Stimulated activated CD4-positive, alpha-beta T cell treated with anti-CD3 and anti-CD28 coated beads, Interleukin-1b, Interleukin-23, amount 100 ng/mL, for 48 hours (primary cell): ENCODE results near the gene MOB3B.
A peak's percentile ranks its signal among the peaks of the same experiment; 100 is the strongest.

ENCODE experiments used
- DNase-seq: peaks from one replicate; pipeline ENCODE4 v3.0.0-alpha.2; 2020

MOB3B gene

DNA sequence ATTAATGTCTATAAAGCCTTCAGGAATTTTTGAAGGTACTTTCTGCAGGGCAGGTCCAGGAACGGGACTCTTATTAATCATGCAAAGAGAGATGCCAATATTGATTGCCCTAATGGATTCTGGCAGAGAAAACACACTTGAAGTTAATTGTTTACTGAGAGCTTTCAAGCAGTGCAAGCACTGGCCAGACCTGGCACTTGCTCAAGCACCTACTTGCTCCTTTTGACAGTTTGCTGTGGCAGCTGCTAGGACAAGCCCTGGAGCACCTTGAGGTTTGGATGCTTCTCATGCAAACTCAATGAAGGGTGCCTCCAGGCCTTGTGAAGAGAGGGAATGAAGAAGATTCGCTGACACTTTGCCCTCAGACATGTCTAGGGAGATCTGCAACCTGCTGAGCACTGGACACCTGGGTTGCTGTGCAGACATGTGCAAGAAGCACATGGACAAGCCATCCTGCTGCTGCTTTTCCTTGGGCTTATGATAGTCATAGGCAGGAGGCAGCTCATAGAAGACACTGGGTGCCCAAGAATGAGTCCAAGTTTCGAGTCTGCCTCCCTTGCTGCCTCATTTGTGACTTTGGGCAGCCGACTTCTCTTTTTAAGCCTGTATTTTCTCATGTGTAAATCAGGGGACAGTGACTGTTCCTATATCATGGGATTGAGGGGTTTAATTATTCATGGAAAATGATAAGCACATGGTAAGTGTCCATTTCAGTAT is 143.8 kb downstream of the MOB3B start:
- no peak for DNase-seq

DNA sequence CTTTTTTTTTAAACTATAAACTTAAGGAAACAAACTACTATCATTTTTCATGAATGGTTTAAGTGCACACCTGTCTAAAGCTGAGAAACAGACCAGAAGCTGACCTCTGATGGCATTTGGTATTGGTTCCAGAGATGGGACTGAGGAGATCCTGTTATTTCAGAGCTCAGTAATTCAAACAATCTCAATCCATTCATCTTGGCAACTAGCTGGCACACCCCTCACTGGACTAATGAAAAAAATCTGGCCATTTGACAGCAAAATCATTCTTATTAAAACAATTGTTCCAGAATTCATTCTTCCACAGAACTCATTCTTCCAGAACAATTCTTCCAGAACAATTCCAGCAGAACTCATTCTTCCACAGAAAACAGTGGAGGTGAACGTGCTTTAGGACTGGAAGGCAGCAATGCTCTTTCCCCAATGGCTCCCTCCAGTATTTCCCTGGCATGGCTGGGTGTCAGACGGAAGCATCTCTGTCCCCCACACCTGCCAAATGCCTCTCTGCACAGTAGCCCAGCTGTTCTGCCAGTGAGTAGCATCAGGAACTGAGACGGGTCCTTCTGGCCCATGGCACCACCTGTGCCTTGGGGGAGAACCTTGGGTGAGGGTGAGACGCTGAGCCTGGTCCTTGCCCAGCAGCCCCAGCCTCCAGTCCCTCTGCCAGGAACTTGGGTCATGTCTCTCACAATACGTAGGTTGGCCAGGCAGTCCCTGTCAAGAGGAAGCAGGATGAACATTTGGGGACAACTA is 145.2 kb downstream of the MOB3B start:
- DNase-seq: no peak

DNA sequence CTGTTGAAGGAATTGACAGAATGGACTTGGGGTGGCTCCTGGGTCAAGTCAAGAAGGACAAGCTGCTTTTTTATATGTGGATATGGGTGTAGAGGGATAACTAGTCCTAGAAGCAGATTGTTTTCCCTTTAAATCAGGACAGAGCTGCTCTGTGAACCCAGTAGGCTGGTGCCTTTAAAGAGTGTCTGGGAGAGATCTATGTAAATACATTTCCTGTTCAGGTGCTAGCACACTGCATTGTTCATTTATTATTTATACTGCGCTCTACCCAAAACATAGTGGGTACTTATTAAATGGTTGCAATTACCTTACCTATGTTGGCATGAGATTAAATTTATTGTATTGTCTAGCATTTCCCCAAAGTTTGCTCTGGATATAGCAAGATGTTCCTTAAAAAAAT is 146.1 kb downstream of the MOB3B start:
- no peak for DNase-seq

DNA sequence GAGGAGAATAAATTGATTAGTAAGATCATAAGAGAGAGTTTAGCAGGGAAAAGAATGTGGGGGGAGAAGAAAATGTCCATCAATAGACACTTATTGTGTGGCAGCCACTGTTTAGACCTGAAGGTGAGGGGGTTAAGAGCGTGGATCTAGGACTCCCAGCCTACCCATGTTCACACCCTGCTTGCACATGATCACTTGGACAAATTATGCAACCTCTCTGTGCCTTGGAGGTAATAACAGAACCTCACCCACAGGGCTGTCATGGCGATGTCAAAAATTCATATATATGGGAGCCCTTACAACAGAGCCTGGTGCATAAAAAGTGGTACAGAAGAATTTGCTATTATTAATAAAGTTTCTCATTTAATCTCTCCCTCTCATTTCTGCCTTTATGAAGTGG is 146.6 kb downstream of the MOB3B start:
- DNase-seq: no peak

DNA sequence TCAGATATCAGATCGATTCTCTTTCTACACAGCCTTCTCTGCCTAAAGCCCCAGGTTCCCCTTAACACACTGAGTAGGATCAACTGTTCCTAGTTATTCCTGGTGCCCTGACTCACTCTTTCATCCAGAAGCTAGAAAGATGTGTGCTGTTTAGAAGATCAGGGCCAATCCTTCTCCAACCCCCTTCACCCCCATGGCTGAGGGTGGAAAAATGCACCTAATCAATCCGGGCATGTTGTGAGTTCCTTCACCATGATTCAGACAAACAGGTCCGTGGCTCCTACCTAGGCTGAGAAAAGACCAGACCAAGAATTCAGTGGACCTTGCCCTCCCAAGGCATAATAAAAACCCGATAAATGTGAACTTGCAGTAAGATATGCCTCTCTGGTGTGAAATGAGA is 147.3 kb downstream of the MOB3B start:
- DNase-seq: no peak

DNA sequence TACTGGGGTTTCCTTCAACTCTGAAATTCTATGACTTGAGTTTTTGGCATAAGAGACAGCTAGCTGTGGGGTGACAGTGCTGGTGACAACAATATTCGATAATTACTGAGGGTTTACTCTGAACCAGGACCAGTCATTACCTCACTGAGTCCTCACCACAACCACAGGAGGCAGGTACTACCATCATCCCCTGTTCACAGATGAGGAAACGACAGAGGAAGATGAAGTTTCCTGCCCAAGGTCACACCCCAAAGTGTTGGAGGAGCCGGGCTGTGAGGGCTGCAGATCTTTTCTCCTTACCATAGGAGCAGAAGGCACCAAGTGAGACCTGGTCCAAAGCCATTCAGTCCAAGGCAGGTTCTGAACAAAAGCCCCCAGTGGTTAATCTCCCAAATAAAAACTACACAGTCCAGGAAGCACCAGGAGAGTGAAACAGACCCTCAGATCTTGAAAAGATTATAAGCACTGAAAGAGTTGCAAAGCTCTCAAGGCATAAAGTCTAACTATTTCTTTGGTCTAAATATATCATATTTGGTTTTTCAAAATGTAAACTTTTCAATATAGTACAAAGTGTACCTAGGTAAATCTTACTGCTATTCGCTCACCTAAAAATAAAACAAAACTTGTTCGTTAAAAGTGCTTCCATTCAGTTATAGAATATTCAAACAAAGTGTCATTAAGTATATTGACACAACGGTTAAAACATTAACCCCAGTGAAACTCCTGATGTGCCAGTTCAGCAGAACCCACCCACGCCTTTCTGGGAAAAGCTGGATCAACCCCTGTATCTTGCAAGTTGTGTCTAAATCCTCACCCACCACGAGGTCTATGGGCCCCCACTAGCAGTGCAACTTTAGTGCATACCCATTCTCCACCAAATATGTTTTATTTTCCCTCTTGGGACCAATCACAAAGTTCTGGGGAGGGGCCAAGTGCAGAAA is 150.0 kb downstream of the MOB3B start:
- DNase-seq: peak; percentile 33

DNA sequence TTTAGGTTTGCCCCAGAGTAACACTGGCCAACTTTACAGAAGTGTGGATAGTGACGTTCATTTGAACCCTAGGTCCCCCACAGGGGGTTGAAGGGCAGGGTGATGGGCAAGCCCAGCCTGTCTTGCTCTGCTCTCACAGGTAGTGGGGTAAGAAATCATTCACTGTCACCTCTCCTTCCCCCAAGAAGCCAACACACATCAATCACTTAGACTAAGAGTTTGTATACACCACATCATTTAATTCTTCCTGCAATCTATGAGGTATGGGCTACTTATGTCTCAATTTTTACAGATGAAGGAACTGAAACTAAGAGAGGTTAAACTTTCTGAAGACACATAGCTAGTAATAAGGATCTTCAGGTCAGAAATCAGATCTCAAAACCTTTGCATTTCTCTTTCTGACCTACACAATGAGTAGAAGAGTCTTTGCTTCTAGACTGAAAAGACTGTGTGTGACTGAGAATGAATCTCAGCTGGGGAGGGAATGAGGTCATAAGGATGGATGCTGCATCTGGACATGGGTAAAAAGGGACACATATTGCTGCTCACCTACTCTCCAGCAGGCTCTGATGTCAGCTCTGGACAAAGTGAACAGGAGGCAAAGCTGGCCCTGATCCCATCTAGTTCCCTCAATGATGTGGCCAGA is 151.7 kb downstream of the MOB3B start:
- no peak for DNase-seq

DNA sequence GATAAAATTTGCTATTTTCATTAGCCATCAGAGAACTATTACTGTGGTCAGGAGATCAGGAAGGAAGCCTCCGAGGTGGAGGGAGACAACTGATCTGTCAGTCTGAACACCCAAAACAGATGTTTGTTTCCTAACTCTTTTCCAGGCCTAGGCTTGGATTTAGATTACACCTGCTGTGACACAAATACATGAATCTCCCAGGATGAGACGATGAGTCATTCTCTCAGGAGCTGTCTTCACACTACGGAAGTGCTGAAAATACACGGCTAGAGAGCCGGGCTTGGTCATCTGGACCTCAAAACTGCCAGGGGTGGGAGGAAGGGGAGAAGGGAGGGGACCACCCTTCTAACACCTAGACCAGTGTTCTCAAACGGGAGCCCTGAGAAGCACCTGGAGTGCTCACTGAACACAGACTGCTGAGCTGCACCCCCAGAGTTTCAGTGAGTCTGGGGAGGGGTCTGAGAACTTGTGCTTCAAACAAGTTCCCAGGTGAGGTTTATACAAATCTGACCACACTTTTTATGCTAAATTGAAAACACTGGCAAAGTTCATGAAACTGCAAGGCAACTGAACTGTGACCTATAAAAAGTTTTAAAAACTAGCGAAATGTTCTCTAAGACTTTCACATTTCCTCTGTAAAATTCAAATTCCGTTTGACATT is 152.3 kb downstream of the MOB3B start:
- DNase-seq: no peak

DNA sequence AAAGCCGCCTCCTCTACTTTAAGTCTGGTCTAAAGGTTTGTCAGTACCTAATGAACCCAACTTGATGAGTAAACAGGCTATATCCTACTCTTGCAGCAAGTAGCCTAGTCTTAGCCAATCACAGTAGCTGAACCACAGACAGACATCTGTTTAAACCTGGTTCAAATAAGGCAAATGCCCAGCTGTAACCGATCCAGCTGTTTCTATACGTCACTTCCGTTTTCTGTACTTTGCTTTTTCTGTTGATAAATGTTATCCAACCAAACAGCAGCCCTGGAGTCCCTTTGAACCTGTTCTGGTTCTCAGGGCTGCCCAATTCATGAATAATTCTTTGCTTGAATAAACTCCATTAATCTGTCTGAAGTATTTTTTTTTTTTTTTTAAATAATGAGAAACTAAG is 155.8 kb downstream of the MOB3B start:
- DNase-seq: no peak

DNA sequence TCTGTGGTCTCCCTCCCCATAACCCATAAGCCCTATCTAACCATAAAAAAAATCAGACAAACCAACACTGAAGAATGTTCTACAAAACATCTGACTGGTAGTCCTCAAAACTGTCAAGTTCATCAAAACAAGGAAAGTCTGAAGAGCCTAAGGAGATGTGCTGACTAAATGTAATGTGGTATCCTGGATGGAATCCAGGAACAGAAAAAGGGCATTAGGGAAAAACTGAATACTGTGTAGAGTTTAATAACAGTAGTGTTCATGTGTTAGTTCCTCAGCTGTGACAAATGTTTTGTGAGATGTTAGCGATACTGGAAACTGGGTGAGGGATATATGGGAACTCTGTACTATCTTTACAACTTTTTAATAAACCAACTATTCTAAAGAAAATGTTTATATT is 157.0 kb downstream of the MOB3B start:
- DNase-seq: no peak

DNA sequence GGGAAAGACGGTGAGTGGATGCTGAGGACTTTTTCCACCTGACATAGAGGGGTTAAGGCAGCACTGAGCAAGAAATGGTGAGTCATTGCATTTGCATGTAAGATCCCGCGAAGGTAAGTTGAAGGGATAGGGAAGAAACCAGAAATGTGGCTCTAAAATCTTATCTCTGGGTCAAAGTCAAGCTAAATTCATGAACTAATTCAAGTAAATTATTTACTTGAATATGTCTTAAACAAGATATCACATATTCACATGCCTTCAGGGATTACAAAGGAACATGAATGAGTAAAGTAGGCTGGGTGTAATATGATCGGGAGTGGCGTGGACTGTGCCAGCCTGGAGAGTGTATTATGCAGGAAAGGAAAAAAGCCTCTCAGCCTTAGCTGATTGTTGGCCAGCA is 158.2 kb downstream of the MOB3B start:
- no peak for DNase-seq

DNA sequence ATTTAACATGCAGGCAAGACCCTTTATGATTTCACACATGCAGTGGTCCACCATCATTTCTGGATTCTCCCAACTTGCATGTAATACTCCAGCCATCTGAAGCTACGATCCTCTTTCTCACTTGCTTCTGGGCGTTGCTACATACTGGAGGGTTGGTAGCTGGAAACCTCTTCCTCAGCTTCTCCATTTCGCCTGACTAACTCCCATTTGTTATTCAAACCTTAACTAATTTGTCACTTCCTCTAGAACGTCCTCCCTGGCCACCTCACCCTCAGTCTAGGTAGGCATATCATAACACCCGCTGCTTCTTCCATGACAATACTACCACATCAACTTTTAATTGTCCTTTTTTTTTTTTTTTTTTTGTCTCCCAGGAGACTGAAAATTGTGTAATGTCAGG is 160.0 kb downstream of the MOB3B start:
- DNase-seq: peak; percentile 26

DNA sequence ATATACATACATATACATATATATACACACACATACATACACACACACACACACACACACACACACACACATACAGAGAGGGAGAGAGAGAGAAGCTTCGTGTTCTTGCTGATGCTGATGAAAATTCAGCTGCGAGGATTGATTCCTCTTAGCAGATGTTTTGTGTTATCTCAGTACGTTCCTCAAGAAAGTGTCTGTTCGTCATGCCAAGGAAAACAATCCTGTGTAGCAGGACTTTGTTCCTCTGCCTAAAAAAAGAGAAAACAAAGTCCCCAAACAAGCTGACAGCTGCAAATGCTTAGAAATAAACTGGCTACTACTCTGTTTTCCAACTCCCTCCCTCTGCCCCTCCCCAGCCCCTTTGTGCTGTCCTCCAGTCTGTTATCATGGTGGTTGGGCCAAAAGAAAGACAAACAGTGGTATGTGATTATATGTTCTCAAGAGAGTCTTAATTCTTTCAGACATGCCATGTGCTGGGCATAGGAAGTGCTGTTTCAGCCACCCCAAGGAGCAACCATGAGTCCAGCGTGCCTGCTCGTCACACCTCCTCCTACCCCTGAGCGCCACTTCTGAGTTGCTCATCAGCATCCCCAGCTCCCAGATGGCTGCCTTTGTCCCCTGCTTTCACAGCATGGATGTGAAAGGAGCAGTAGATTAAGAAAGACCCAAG is 161.2 kb downstream of the MOB3B start:
- DNase-seq: no peak

DNA sequence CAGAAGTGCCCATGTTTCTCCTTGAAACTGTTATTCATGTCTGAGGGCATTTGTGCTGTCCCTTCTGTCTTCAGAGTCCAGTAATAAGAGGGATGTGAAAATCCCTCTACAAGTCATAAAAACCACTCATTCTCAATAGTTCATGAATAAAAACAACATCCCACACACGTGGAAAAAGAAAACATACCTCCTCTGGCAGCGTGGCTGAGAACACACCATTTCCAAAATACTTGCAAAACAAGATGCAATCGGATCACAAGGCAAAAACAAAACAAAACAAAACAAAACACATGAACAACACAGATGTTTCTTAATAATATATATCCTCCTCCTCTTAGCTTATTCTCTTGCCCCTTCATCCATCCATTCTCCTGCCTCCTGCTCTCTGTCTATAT is 161.7 kb downstream of the MOB3B start:
- DNase-seq: no peak

DNA sequence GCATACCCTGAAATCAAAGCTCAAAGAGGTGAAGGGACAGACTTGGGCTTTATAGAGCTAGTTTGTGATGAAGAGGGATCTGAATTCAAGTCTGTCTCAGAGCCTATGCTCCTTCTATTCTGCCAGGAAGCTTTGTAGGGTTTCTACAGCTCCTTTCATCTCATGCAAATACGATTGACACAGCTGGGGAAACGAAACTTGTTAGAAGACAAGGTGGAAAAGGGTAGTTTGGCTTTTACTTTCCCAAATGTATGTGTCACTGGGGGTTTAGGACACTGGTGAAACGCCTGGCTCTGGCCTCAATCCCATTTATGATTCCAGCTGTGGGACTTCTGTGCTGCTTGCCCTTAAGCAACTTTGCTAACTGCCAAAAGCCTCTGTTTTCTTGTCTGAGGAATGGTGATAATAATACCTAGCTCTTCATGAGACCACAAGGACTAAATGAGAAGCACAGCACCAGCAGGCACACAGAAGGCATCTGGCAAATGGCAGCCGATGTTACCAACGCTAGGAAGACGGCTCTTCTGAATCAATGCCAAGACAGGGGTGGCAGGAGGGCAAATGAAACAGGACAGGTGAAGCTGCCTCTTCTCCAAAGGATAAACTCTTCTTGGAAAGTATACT is 162.3 kb downstream of the MOB3B start:
- DNase-seq: no peak

DNA sequence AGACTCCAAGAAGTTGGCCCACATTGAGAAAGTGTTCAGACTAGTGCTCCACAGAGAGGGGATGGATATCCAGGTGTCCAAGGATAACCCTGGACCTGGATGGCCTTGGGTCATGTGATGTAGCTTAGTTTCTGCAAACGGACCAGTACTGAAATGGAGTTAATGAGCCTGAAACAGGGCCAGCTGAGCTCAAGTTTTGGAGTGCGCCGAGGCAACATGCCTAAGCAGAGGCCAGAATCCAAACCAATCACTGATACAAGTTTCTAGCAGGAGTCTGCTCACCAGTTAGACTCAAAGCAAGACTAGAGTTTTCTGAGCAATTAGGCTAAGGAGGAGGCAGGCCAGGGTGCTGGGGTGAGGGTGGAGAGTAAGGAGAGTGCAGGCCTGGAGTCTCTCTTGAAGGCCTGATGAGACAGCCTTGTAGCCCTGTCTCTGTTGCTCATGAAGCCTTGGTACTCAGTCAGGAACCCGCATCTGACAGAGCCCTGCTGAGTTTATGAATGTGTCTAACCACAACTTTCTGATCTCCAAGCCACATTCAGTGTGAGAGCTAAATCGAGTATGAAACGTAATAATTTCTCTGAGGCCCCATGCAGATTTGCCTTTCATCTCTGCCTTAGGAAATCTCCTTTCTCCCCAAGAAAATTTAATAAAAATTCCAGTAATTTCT is 163.8 kb downstream of the MOB3B start:
- peak; percentile 82 for DNase-seq

DNA sequence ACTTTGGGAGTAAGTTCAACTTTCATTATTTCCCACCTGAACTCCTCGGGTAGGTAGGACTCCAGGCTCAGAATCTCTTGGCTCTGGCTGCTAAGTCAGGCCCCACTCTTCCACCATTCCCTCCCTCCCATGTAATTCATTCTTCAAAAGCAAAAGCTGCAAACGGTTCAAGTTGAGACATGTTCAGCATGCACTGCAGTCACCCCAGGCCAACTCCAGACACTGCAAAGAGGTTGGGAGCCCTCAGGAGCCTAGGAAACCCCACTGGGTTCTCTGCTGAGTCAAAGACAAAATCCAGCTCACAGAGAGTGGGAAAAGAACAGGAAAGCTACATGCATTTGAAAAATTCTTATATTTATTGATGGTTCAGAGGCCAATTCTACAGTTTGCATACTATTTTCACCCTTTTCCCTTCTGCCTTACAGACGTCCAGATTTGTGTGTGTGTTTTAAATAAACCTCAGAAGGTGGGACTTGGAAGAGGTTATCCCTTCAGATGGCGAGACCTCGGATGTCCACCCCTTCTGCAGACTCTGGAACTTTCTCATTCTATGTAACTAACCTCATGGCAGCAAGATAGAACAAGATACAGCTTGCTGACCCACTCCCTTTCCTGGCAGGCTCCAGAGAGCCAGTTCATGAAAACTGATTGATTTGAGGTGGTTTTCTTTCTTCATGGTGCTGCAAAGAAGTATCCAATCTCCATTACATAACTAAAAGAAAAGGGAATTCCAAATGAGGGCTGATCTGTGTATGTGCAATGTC is 167.0 kb downstream of the MOB3B start:
- DNase-seq: no peak

DNA sequence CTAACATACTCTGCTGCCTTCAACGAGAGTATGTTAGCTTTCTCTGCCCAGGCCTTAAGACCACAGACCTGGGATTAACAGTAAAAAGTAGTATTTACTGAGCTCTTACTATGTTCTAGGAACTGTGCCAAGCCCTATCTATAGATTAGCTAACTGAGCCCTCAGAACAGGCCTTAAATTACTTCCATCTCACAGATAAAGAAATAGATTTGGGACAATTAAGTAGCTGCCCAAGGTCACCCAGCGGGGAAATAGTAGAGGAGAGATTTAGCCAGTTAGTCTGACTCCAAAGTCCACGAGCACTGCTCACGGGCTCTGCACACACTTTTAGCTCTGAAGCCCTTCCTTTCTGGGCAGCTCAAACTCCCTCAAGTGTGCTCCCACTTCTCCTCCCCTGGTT is 168.1 kb downstream of the MOB3B start:
- DNase-seq: no peak

DNA sequence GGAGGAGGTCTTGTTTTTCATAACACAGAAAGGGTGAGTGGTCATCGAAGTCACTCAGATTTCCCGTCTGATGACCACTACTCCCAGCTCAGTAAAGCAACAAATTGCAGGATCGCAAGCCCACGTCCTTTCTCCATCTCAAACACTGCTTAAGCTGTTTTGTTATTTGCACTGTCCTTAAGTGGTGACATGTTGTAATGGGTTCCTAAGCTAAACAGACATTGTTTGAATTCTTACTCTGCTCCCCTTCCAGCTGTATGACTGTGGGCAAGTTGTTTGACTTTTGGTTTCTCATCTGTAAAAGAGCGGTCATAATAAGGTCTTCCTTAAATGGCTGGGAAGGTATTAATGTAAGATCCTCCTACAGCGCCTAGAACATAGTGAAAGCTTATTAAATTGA is 169.9 kb downstream of the MOB3B start:
- no peak for DNase-seq

DNA sequence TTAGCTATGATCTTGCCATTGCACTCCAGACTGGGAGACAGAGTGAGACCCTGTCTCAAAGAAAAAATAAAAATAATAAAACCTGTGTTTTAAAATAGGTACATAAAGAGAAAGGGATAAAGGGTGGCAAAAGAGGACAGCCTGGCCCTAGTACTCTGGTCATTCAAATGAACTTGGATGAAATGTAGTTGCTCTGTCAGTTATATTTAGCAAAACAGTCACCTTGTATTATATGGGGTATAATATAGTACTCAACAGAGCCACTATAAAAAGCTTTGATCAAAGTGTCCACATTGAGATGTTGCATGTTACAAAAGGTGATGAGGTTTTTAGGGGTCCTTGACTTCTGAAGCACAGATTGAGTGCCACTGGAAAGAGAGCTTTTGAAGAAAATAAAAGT is 171.6 kb downstream of the MOB3B start:
- no peak for DNase-seq
